Activated effector memory CD4-positive, alpha-beta T cell treated with anti-CD3 and anti-CD28 coated beads, Interleukin-2, amount 50 U/mL, for 16 hours (primary cell): ENCODE data around the gene TARBP2.
A peak's percentile ranks its signal among the peaks of the same experiment; 100 is the strongest.
"Not testable (repeated sequence)": the region's sequence is repeated elsewhere in the genome, so short reads cannot be mapped to it uniquely, and the experiment has no call there.

ENCODE experiments used
- DNase-seq: peaks from one replicate; pipeline ENCODE4 v3.0.0-alpha.2; 2020

Gene TARBP2

DNA sequence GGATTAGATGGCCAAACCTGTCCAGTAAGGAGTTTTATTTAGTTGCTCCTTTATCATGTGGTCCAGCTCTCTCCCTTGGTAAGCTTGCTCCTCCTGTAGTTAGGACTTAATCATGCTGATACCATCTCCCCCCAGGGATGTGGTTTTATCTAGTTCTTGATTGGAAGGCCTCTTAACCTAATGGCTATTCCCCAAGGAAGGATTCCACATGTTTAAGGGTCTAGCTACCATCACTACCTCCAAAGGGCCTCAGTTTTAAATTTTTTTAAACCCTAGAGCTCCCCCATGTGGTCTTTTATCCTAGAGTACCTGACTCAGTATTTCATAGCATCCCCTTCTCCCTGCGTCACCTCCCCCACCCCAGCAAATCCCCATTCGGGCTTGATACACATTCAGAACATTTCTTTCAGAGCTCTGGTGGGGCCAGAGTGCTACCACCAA, 24.3 kb upstream of the TARBP2 start:
- no peak for DNase-seq

DNA sequence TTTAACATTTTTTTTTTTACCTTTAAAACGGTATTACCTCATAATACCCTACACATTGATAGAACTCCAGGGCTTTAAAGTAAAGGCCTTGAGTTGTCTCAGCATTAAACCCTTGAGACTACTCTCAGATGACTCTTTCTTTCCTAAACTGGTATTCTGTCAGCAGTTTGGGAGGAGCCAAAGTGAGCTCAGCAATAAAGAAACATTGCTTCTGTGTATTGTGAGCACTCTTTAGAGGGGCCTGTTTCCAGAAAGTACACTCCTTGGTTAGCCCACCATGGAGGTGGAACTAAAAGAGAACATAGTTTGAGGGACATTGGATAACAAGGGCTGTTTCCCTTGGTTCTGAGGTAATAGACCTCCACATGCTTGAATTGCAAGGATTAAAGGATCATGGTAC, 22.2 kb upstream of the TARBP2 start:
- DNase-seq: no peak

DNA sequence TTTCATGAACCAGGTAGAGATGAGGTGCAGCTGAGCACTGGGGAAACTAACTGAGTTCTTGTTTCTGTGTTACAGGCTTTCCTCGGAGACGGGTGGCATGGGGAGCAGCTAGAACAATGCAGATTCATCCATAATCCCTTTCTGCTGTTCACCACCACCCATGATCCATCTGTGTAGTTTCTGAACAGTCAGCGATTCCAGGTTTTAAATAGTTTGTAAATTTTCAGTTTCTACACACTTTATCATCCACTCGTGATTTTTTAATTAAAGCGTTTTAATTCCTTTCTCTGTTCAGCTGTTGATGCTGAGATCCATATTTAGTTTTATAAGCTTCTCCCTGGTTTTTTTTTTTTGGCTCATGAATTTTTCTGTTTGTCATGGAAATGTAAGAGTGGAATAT, 21.8 kb upstream of the TARBP2 start:
- no peak for DNase-seq

DNA sequence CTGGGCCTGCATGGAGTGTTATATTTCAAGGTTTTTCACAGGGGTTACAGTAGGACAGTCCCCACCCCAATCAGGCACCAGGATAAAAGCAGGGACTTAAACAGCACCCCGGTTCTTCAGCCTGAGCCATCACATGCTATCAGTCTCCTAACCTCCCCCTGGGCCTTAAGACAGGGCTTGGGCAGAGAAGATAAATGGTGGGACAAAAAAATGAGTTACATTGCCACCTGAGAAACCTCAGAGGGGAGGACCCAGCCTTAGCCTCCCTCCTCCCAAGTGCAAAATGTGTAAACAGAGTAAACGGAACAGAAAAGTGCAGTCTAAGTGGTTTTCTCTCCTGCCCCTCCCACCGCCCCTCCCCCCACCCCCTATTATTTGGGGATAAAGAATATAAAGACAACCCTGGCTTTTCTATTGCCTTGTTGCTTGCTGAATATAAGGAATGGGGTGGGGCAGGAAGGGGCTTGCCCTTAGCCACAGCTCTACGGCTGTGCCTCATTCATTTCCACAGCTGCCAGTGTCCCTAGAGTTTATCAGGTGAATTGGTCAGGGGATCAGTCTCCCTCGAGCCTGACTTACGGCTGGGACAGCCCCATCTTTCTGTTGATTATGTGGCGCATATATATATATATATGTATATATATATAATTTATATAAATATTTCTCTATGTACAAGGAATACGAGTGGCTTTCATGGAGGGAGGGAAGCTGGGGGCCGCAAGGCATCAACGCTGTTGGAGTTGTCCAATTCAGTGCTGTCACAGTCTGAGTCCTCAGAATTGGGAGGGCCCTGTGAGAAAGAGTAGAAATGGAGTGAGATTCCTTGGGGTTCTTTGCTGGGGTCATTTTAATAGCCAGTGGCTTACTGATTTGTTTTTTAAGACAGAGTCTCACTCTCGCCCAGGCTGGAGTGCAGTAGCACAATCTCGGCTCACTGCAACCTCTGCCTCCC, 20.3 kb upstream of the TARBP2 start:
- DNase-seq: no peak

DNA sequence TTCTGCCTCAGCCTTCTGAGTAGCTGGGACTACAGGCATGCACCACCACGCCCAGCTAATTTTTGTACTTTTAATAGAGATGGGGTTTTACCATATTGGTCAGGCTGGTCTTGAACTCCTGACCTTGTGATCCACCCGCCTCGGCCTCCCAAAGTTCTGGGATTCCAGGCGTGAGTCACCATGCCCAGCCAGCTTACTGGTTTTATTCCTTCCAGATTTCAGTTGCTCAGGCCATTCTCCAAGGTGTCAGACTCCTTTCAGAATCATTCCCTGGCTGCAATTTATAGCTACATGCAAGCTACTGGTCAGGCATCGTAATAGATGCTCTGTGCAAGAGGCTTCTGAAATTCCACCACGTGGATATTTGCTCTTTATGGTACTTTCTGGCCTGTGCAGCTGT, 19.6 kb upstream of the TARBP2 start:
- DNase-seq: not testable (repeated sequence)

DNA sequence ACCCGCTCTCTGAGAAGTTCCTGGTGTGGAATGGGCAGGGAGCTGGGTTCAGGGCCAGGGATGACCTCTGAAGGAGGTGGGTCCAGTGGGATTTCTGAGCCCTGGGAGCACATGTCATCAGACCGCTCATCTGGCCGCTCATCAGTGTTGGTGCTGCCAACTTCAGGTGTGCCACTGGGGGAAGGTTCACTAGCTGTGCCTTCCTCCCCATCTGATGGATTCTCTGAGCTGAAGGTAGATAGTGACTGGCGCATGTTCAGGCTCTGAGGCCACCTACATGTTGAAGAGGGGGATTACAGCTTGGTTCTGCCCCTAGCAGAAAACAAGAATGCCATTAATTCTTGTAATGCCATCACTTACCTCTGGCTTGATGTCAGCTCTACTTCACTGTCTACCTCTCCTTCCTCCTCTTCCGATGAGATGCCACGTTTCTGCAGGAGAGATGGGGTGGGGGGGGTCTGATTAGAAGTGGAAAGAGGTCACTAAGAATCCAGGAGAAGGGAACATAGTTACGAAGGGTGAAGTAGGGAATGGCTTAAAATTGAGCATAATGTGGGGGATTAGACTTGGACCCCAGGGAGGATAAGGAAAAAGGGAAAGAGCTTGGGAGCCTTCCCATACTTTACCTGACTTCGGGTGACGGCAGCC, 19.0 kb upstream of the TARBP2 start:
- no peak for DNase-seq

DNA sequence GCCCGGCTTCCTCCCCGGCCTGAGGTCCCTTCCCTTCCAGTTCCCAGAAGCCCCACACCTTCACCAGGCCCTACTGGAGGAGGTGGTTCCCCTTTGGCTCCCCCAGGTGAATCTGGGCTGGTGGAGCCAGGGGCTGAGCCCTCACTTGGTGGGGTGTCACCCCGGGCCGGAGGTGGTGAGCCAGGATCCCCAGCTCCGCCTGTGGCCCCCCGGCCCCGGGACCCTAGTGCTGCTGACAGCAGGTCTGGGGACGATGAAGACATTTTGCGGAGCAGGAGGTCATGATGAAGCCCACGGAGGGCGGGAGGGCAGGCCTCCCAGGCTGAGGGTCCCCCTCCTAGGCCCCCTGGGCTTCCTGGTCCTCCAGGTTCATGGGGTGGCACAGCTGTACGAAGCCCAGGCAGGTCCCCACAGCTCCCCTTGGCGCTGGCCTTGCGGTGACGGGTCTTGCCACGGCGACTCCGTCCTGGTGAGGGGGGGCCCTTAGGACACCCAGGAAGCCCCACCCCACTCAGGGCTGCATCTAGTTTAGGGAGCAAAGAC, 18.4 kb upstream of the TARBP2 start:
- DNase-seq: no peak

DNA sequence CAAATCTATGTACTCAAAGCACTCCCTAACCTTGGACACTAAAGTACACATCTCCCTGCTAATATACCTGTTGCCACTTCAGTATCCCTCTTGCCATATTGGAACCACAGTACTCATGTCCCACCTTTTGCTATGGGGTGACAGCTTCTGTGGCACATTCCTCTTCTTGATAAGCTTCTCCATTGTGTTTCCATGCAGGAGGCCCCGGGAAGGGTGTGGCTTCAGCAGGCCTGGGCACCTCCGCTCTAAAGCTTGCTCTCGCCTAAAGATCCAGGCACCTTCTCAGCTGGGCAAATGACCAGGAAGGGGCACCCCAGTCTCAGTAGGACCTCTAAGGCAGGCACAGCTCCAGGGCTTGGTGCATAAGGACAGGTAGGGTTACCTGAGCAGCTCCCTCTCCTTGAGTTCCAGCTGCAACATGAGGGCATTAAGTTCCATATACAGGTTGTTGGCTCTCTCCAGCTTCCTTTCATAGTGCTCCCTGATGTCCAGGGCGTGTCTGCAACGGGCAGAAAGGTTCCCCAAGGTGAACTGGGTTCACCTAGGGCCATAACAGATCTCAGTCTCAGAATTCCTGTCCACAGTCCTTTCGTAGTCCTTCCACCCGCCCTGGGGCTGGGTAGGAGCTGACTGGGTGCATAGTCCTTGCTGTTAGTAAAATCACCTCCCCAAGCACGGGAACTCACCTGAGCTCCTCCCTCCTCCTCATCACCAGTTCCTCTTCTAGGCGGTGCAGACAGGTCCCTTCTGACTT, 17.7 kb upstream of the TARBP2 start:
- no peak for DNase-seq

DNA sequence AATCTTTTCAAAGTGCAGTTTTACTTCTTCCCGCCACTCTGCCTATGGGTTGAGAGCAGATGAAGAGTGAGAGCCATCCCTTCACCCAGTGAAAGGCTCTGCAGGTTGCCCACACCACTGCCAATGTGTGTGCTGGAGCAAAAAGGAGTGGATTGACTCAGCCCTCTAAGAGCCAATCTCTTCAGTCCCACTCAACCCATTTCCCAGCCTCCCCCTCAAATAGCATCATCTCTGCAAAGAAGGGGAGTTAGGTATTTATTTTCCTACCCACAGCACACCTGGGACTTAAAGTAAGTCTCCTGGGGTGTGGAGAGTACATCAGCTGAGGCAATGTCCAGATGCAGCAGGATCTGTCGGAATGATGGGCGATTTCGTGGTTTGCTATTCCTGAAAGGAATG, 17.1 kb upstream of the TARBP2 start:
- no peak for DNase-seq

DNA sequence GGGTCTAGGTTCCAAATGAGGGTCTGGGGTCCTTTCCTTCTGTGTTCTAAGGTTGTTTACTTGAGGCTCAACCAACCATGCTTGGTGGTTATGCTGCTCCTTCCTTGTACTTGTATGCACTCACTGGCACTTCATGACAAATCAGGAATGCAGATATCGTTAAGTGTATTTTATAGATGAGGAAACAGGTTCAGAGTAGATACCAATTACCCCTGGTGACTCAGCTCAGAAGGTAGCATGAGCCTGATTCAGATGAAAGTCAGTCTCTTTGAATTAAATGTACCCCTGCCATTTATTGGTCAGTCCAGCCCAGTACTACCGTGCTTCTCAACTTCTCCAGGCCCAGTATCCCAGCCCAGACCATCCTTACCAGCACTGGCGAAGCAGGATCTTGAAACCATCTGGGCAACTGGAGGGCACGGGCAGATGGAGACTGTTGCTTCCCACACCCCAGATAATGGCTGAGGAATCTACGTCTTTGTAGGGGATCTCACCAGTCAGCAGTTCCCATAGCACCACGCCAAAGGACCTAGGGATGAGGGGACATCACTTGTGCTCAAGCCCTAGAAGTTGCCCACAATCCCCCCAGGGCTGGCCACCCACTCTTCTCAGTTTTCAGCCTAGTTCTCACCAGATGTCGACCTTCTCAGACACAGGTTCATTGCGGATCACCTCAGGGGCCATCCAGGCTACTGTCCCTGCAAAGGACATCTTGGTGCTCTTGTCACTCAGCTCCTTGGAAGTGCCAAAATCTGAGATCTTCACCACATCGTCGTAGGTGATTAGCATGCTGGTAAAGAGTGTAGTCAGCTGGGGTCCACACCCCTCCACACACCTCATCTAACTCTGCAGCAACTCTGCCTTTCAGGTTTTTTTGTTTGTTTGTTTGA, 16.2 kb upstream of the TARBP2 start:
- no peak for DNase-seq

DNA sequence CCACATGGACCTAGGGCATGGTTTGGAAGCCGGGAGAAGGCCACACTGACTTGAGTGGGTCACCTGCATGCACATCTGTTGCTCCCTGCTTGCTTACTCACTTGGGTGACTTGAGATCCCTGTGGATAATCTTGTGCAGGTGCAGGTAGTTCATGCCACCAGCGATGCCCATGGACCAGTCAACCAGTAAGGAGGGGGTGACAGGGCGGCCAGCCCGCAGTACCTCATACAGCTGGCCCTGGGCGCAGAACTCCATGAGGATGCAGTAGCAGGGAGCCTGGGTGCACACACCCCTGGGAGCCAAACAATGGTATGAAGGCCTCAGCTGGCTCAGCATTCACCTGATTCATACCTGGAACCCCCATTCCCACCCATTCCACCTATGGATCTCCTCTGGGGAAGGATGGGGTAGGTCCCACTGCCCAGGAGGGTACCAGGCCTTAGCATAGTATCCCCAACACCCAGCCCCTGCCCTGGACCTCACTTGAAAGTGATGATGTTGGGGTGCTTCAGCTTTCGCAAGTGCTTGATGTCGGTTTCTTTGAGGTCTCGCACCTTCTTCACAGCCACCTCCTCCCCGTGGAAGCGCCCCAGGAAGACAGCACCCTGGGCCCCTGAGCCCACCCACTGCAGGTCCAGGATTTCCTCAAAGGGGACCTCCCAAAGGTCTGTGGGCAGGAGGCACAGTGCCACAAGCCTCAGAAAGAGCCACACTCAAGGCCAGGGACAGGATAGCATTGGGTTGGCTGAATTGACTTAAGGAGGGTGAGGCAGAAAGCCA, 14.9 kb upstream of the TARBP2 start:
- no peak for DNase-seq

DNA sequence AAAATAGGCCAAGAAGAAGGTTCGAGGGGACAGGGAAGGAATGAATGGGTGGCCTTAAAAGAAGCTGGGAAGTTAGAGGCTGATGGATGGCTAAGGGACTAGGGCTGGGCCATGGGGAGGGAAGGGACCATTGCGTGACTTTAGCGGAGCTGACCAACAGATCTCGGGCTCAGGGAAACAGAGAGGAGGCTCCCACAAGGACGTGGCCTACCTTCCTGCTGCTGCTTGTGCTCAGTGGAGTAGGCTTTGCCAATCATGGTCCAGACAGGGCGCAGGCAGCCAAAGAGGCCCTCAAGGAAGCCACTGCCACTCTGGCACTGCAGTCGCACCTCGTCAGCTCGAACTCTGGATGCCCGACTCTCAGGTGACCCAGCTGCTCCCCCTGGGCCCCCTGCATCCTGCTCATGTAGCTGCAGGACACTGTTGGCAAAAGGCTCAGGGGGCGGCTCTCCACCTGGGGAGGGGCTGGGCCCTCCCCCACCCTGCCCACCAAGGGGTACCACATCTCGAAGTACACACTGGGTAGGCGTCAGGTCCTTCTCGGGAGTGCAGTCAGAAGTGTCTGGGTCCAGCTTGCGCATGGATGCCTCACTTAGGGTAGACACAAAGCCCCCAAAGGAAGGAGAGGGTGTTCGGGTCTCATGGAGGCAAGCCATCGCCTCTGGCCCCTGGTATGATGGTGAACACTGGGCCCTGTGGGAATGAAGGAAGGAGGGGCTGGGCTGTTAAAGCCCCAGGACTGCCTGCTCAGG, 14.2 kb upstream of the TARBP2 start:
- DNase-seq: no peak

DNA sequence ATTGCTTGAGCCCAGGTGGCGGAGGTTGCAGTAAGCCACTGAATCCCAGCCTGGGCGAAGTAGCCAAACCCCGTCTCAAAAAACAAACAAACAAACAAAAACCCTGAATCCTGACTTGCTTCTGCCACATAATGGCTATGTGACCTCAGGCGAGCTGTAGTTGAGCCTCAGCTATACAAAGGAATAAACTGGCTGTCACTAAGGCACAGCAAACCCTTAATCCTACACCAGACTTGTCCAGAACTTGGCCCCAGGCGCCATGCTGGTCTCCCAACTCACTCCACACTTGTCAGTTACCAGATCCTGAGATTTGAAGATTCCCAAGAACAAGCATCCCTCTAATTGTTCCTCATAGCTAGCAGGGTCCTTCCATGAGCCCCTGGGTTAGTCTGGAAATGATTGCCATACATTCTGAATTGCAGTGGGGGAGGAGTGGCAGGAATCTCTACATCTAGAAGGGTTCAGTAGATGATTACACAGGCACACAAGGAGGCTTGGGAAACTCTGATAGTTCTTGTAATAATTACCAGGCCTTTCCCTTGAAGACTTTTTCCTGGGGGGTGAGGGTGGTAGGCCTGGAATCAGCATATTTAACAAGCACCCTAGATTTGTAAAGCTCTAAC, 11.7 kb upstream of the TARBP2 start:
- no peak for DNase-seq

DNA sequence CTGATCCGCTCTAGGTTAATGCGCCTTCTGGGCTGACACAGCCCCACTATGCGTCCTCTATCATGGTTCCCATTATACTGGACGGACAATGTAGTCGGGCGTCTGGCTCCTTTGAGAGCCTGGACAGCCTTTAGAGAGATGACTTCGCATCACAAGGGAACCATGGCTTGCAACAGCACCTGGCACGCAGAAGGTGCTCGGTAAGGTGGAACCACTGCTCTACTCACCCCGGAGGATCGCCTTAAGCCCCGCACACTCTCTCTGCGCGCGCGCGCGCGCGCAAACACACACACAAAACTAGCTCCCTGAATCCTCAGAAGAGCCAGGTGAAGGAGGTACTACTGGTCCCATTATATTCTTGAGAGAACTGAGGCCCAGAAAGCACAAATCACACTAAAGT, 8.9 kb upstream of the TARBP2 start:
- no peak for DNase-seq

DNA sequence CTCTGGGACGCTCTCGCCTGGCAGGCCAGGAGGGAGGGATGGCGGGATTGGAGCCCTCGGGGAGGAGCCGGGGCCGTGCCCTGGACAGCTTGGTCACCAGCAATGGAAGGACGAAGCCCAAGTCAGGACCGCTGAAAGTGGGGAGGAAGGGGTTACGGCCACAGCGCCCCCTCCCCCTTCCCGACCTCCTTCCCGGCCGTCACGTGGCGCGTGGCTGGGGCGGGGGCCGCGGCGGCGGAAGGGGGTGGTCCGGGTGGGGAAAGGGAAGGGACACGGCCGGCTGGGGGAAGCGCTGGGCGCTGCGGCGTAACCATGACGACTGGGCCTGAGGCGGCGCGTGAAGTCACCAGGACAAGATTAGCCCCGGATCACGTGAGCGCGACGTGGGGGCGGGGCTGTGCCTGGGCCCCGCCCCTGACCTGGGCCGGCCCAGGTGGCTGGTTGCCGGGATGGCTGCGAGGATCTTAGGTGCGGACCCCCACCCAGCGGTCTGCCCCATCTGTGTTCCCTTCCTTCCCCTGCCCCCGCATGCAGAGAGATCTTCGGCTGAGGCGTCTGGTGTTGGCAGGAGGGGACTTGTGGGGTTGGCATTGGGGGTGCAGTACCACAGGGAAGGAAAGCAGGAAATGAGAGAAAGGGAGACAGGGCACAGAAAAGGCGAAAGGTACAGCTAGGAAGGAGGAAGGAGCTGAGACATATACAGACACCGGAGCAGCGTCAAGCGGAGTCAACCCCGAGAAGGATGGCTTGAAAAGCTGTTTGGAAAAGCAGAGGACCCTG, 8.1 kb upstream of the TARBP2 start:
- DNase-seq: peak; percentile 96

DNA sequence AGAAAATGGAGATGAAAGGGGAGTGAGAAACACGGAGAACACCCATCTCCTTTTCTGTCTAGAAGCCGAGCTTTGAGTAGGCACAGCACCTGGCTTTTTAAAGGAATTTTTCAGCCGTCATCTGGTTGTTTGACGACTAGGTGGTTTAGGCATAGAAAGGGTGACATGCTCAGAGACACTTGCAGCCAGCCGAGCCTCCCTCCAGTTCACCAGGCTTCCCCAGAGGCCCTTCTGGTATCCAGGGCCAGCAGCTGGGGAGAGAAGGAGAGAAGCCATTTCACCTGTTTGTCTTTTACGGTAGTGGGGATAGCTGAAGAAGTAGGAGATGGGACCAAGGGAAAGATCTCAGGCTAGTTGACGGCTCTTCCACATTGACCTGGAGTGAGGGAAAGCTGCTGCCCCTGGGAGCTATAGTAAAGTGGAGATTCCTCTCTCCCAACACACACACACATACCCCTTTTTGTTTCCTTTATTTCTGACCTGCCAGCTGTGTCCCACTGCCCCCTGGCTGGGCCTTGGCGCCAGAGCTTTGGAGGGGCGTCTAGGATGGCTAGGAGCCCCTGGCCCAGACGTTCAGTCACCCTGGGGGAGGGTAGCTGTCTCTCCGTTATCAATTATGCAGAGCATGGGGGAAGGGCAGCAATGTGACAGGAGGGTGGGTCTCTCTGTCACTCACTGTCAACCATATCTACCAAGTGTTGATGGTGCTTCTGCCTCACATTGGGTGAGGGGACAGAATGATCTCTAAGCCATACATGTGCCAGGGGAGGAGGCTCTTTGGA, 7.3 kb upstream of the TARBP2 start:
- no peak for DNase-seq

DNA sequence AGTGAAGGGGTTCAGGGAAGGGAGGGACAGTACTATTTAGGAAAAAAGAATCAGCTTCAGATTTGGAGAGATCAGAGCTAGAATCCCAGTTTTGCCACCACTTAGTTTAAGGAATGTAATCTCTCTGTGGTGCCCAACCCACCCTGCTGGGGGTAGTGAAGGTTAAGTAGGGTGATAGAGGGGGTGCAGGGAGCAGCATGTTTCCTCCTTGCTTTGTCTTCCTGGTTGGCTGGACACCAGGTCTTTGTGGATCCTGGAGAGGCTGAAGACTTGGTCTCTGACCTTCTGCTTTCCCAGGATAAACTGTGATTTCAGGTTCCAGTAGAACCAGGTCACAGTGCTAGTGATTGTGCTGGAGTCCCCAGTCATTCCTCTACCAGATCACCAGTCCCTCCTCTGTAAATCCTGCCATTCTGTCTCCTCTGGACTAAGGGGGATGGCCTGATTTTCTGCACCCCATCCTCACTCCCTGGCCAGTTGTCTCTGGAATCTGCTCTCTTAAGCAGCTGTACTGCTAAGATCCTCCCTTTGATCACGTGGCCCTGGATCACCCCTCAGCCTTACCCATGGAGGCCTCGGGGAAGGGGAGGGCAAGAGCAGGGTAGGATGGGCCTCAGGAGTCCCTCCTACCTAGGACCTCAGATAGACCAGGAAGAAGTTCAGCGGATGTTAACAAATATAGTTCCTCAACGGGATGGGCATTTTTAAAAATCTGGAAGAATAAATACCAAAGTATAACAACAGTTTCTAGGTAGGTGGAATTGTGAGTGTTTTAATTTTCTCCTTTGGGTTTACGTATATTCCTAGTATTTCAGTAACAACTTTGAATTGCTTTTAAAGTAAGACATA, 5.0 kb upstream of the TARBP2 start:
- no peak for DNase-seq

DNA sequence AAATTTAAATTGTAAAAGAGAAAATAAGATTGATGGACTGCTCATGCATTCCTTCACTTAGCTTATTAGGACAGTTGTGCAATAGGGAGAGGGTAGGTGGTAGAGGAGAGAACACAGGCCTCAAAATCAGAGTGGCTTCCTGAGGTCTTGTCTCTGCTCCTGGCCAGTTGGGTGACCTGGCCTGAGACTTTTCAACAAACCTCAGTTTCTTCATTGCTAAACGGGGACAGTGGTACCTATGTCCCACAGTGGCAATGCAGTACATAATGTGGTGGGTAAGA, 4.4 kb upstream of the TARBP2 start:
- no peak for DNase-seq
